ENCODE results near the gene PLOD3. TPM values are rescaled to one million over a fixed set of nuclear protein-coding genes. Genes with fewer than 3 reads are reported as not detected.

The PLOD3 gene
- total and polyA plus RNA-seq, 9 of the 15 experiments (the other 6 are each of a cell fraction or from before 2014, with no cell fraction given): 2.8 to 101 (median 30.9) TPM

DNA sequence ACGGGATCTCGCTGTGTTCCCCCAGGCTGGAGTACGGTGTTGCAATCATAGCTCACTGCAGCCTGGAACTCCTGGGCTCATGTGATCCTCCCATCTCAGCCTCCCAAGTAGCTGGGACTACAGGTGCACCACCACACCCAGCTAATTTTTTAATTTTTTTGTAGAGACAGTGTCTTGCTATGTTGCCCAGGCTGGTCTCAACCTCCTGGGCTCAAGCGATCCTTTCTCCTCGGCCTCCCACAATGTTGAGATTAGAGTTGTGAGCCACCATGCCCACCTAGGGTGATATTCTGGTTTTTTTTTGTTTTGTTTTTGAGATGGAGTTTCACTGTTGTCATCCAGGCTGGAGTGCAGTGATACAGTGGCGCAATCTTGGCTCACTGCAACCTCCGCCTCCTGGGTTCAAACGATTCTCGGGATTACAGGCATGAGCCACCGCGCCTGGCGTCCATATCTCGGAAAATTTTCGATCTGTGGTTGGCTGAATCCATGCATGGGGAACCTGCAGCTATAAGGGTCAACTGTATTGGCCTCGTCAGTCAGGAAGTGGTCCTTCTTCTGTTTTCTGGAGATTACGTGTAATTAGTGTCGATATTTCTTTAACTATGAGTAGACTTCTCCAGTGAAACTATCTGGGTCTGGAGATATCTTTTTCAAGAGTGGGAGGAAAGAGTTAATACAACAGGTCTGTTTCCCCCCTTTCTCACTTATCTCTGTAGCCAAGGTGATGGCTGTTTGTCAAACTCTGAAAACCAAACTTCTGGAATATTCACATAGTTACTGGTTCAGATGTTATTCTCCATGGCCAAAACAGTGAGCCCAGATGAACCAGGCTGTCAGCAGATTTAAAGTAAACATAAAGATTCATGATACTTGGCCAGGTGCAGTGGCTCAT lies 48.5 kb upstream of the PLOD3 start (continued):
- TF ChIP-seq TARDBP (IDR thresholded peaks at IDR 0.05) (no peak), ATF7 (IDR thresholded peaks at IDR 0.05) (peak; percentile 61; the same call in 1 of the 2 replicates), HSF4 (CRISPR knock-in tag; IDR thresholded peaks at IDR 0.05; ENCODE audit: borderline replicate concordance) (no peak), CBX3 (IDR thresholded peaks at IDR 0.05; ENCODE audit: borderline replicate concordance in 1 of 2, low read length in 2 of 2) (0 out of 3 replicates have a peak, but pooled peaks of 1 of the 2 experiments have one; percentile 10), SPI1 (IDR thresholded peaks at IDR 0.05; ENCODE audit: borderline replicate concordance, low read depth, low read length) (peak; percentile 38; the same call in 1 of the 2 replicates), E2F4 (CRISPR knock-in tag; IDR thresholded peaks at IDR 0.05; ENCODE audit: low read depth) (no peak), NELFE (IDR thresholded peaks at IDR 0.05; ENCODE audit: insufficient read depth, insufficient read length) (no peak), POLR2AphosphoS5 (IDR thresholded peaks at IDR 0.05; ENCODE audit: control insufficient read depth, insufficient read depth, low read depth, low read length) (peak; percentile 60), IRF2 (CRISPR knock-in tag; IDR thresholded peaks at IDR 0.05) (no peak), VEZF1 (CRISPR knock-in tag; IDR thresholded peaks at IDR 0.05) (peak; percentile 61), ZNF785 (CRISPR knock-in tag; IDR thresholded peaks at IDR 0.05) (no peak), PML (IDR thresholded peaks at IDR 0.05; ENCODE audit: low read length) (peak; percentile 90), SMARCA4 (IDR thresholded peaks at IDR 0.05) (peak; percentile 86), CHD2 (IDR thresholded peaks at IDR 0.05; ENCODE audit: low read depth, low read length) (no peak)
- TF ChIP-seq, protein P1, sequence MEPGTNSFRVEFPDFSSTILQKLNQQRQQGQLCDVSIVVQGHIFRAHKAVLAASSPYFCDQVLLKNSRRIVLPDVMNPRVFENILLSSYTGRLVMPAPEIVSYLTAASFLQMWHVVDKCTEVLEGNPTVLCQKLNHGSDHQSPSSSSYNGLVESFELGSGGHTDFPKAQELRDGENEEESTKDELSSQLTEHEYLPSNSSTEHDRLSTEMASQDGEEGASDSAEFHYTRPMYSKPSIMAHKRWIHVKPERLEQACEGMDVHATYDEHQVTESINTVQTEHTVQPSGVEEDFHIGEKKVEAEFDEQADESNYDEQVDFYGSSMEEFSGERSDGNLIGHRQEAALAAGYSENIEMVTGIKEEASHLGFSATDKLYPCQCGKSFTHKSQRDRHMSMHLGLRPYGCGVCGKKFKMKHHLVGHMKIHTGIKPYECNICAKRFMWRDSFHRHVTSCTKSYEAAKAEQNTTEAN (CRISPR knock-in tag; IDR thresholded peaks at IDR 0.05): no peak
- TF ChIP-seq, protein P2, sequence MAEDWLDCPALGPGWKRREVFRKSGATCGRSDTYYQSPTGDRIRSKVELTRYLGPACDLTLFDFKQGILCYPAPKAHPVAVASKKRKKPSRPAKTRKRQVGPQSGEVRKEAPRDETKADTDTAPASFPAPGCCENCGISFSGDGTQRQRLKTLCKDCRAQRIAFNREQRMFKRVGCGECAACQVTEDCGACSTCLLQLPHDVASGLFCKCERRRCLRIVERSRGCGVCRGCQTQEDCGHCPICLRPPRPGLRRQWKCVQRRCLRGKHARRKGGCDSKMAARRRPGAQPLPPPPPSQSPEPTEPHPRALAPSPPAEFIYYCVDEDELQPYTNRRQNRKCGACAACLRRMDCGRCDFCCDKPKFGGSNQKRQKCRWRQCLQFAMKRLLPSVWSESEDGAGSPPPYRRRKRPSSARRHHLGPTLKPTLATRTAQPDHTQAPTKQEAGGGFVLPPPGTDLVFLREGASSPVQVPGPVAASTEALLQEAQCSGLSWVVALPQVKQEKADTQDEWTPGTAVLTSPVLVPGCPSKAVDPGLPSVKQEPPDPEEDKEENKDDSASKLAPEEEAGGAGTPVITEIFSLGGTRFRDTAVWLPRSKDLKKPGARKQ (CRISPR knock-in tag; IDR thresholded peaks at IDR 0.05): no peak
- TF ChIP-seq, protein P3, sequence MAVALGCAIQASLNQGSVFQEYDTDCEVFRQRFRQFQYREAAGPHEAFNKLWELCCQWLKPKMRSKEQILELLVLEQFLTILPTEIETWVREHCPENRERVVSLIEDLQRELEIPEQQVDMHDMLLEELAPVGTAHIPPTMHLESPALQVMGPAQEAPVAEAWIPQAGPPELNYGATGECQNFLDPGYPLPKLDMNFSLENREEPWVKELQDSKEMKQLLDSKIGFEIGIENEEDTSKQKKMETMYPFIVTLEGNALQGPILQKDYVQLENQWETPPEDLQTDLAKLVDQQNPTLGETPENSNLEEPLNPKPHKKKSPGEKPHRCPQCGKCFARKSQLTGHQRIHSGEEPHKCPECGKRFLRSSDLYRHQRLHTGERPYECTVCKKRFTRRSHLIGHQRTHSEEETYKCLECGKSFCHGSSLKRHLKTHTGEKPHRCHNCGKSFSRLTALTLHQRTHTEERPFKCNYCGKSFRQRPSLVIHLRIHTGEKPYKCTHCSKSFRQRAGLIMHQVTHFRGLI (CRISPR knock-in tag; IDR thresholded peaks at IDR 0.05): no peak

Data from K562 (cell line).